ENCODE results near the gene ERAS.
"Not testable (repeated sequence)": the region's sequence is repeated elsewhere in the genome, so short reads cannot be mapped to it uniquely, and the experiment has no call there.

Gene ERAS

GRCh38 chrX:48833542-48834138 lies 7.3 kb downstream of the ERAS start:
- no peak for DNase-seq (ENCODE audit: low spot score)

DNA sequence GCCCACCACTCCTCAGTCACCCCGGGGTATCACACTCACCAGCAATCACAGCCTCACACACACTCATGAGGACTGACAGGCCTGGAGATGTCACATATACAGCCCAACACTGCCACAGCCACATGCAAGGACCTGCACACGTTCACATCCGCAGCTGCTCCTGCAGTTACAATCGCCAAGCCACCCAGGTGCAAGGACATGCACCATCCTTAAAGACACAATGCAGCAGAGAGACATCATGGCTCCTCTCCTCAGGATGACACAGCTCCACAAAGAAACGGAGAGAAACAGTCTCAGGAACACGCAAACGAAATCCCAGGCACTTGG lies 8.0 kb downstream of the ERAS start:
- DNase-seq (ENCODE audit: low spot score), result no peak

DNA sequence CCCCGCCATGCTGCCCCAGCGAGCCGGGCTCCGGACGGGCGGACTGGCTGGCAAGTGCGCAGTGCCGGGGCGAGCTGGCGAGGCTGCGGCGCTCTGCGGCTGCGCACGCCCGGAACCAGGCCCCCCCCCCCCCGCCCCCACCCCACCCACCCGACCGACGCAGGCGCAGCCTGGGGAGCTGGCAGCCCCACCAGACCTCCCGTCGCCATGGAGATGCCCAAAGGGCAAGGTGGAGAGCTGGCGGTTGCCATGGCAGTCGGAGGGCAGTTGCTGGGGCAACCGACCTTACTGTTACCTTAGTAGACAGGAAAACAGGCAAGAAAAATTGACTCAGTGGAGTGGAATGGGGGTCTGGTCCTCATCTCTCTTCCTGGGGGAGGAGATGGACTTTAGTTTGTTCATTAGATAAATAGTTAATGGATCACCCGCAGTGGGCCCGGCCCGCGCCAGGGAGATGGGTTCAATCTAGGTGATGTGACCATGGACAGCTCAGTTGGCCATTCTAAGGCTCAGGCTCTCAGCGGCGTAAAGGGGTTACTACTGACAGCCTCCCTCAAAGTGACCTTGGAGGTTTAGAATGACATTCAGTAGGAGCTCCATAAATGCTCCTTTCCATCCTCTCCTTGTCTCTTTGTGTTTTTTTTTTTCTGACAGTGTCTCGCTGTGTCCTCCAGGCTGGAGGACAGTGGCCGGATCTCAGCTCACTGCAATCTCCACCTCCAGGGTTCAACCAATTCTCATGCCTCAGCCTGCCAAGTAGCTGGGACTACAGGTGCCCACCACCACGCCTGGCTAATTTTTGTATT lies 9.4 kb downstream of the ERAS start, which contains the start of gene PCSK1N:
PCSK1N (minus strand) TSS at position 87 of the 806 bp plus-strand sequence; CDS start at position 9, 78 bp downstream.
- DNase-seq (ENCODE audit: low spot score), result no peak

GRCh38 chrX:48839686-48840085 lies 13.4 kb downstream of the ERAS start:
- DNase-seq (ENCODE audit: low spot score), result no peak

- no peak for DNase-seq (ENCODE audit: low spot score)
Measured at GRCh38 chrX:48848847-48849246, 22.5 kb downstream of the ERAS start.

- no peak for DNase-seq (ENCODE audit: low spot score)
Measured at GRCh38 chrX:48852857-48853256, 26.5 kb downstream of the ERAS start.

DNA sequence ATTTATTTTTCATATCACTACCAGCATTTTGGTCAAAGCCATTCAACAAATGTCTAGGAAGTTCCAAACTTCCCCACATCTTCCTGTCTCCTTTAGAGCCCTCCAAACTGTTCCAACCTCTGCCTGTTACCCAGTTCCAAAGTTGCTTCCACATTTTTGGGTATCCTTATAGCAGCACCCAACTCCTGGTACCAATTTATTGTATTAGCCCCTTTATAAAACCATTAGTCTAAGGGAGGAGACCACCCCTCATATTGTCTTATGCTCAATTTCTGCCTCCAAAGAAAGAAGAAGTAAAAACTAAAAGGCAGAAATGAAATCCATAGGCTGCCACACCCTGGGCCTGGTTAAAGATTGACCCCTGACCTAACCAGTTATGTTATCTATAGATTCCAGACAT lies 27.2 kb downstream of the ERAS start:
- DNase-seq (ENCODE audit: low spot score), result not testable (repeated sequence)

DNA sequence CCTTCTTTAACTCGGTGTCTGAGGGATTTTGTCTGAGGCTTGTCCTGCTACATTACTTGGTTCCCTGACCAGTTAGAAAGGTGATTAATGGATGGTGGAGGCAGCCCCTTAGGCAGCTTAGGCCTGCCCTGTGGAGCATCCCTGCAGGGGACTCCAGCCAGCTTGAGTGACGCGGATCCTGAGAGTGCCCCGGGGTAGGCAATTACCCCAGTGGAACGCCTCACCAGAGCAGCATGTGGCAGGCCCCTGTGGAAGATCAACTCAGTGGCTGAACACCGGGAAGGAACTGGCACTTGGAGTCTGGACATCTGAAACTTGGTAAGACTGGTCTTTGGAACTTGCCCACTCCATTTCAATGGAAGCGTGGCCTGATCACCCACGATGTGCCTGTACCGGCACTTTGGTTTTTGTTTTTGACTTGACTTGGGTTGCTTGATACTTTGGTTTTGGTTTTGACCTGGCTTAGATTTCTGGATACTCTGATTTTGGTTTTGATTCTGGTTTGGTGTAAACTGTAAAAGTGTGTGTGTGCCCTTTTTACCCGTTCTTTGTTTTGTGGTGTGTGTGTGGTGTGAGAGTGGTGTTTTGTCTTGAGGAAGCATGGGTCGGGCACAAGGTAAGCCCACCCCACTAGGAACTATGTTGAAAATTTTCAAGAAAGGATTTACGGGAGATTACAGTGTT lies 27.9 kb downstream of the ERAS start:
- not testable (repeated sequence) for DNase-seq (ENCODE audit: low spot score)

GRCh38 chrX:48854898-48855297 lies 28.6 kb downstream of the ERAS start:
- no peak for DNase-seq (ENCODE audit: low spot score)

- no peak for DNase-seq (ENCODE audit: low spot score)
Measured at GRCh38 chrX:48864210-48864609, 37.9 kb downstream of the ERAS start.

DNA sequence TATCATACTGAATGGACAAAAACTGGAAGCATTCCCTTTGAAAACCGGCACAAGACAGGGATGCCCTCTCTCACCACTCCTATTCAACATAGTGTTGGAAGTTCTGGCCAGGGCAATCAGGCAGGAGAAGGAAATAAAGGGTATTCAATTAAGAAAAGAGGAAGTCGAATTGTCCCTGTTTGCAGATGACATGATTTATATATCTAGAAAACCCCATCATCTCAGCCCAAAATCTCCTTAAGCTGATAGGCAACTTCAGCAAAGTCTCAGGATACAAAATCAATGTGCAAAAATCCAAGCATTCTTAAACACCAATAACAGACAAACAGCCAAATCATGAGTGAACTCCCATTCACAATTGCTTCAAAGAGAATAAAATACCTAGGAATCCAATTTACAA lies 45.7 kb downstream of the ERAS start:
- not testable (repeated sequence) for DNase-seq (ENCODE audit: low spot score)

DNA sequence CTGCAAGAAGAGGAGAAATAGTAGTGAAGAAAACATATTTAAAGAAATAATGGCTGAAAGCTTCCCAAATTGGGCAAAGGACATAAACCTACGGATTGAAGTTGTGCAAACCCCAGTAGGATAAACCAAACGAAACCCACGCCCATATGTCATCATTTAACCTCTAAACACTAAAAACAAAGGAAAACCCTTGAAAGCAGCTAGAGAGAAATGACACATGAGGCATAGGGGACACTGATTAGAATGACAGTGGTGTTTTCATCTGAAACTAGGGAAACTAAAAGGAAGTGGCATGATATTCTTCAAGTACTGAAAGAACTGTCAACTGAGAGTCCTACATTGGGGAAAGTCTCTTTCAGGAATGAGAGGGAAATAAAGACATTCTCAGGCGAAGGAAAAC lies 50.6 kb downstream of the ERAS start:
- DNase-seq (ENCODE audit: low spot score), result not testable (repeated sequence)
